Caco-2 (cell line): ENCODE measurements around the gene LVRN. TPM values are rescaled to one million over a fixed set of nuclear protein-coding genes. Genes with fewer than 3 reads are reported as not detected.

Experiments
- BruUV-seq: library from RNA; stranded (reverse); fragments of 400-500 nt; replicated peaks from 2 replicates; lab custom pipeline; 2021; lab: Mats Ljungman, UMichigan
- CTCF ChIA-PET: fragments of 300-600 bp; sonication (Branson Sonifier 250); formaldehyde crosslinking; loops from one replicate; lab custom pipeline; 2022; ENCODE audit warnings: antibody characterized with exemption; lab: Charles Lee
- POLR2A ChIA-PET: fragments of 300-600 bp; sonication (Branson Sonifier 250); formaldehyde crosslinking; loops from one replicate; lab custom pipeline; 2022; ENCODE audit warnings: antibody characterized with exemption; lab: Charles Lee
- DNase-seq, 2 experiments: peaks; one replicate each; pipeline versions ENCODE4 v3.0.0 to v3.0.0-alpha.2; 2020 to 2022
- H3K27me3 ChIP-seq: replicated peaks from 2 replicates; pipeline ENCODE4 v1.6.0; 2011; ENCODE audit warnings: low read length; ENCODE audit not compliant: control insufficient read depth, insufficient read depth
- H3K36me3 ChIP-seq: 2 replicates; pipeline ENCODE4 v1.5.1; 2011; ENCODE audit warnings: low read length; ENCODE audit not compliant: control insufficient read depth, insufficient read depth
- H3K4me1 ChIP-seq: fragments of 250-450 bp; sonication (Bioruptor Pico); 2 replicates; pipeline ENCODE4 v1.5.1; 2020; ENCODE audit warnings: mild to moderate bottlenecking
- H3K4me3 ChIP-seq: 2 replicates; pipeline ENCODE4 v1.5.1; 2011; ENCODE audit warnings: low read depth, mild to moderate bottlenecking, control low read depth, low read length
- H3K9me3 ChIP-seq: fragments of 250-450 bp; sonication (Bioruptor Pico); 2 replicates; pipeline ENCODE4 v1.5.1; 2020; ENCODE audit warnings: mild to moderate bottlenecking, moderate library complexity
- H3K27ac Mint-ChIP-seq: one replicate; pipeline ENCODE4 v1.8.0; 2022; ENCODE audit warnings: mixed read lengths; ENCODE audit not compliant: unreplicated experiment
- H3K27me3 Mint-ChIP-seq: one replicate; pipeline ENCODE4 v1.8.0; 2022; ENCODE audit warnings: mixed read lengths; ENCODE audit not compliant: insufficient read depth, unreplicated experiment
- H3K36me3 Mint-ChIP-seq: one replicate; pipeline ENCODE4 v1.8.0; 2022; ENCODE audit warnings: mild to moderate bottlenecking, mixed read lengths; ENCODE audit not compliant: insufficient read depth, unreplicated experiment
- H3K4me1 Mint-ChIP-seq: one replicate; pipeline ENCODE4 v1.8.0; 2022; ENCODE audit warnings: low read depth, mixed read lengths; ENCODE audit not compliant: unreplicated experiment
- H3K4me3 Mint-ChIP-seq: one replicate; pipeline ENCODE4 v1.8.0; 2022; ENCODE audit warnings: mild to moderate bottlenecking, moderate library complexity, mixed read lengths; ENCODE audit not compliant: unreplicated experiment
- H3K9me3 Mint-ChIP-seq: one replicate; pipeline ENCODE4 v1.8.0; 2022; ENCODE audit warnings: mixed read lengths; ENCODE audit not compliant: unreplicated experiment
- CTCF ChIP-seq, 2 experiments: fragments of 200-600 bp in 1 of 2; IDR thresholded peaks; 1 replicate in 1 of 2; 2 replicates in 1 of 2; pipeline versions ENCODE4 v1.5.1 to v1.8.0; 2011 to 2022; ENCODE audit warnings: antibody characterized with exemption in 1 of 2, control low read depth in 1 of 2, inconsistent platforms in 1 of 2, low read depth in 1 of 2, low read length in 1 of 2, mild to moderate bottlenecking in 1 of 2, moderate library complexity in 1 of 2; ENCODE audit not compliant: insufficient read depth in 1 of 2, severe bottlenecking in 1 of 2, unreplicated experiment in 1 of 2
- intact Hi-C: fragments of 100-400 bp; cut with micrococcal nuclease; formaldehyde crosslinking; loops from one replicate; pipeline ENCODE4 v1.10.0; 2022; ENCODE audit not compliant: unreplicated experiment
- total RNA-seq: library from RNA; stranded (reverse); gene quantifications from 2 replicates; pipeline ENCODE4 v1.2.3, GENCODE V29; 2022

The LVRN gene
- total RNA-seq, 1 experiment from 2014 or later: 0.27 TPM

GRCh38 chr5:115956957-115957356 lies 5.3 kb upstream of the LVRN start:
- intact Hi-C loops: no loop called here
- no peaks in the 10 kb centered on the region for H3K27me3 Mint-ChIP-seq
- Histone ChIP-seq H3K4me3 (no peak overlapping the region), H3K9me3 (no peaks in the 10 kb centered on the region), H3K36me3 (no peaks in the 10 kb centered on the region), H3K27me3 (no peaks in the 10 kb centered on the region; the same call in 1 of the 2 replicates), H3K4me1 (no peaks in the 10 kb centered on the region)
- no peak overlapping the region for H3K4me3 Mint-ChIP-seq
- no peak for DNase-seq
- H3K9me3 Mint-ChIP-seq: no peaks in the 10 kb centered on the region
- no TSS peak for BruUV-seq
- POLR2A ChIA-PET: no interaction called here
- H3K27ac Mint-ChIP-seq: no peak overlapping the region
- CTCF ChIA-PET: no interaction called here
- H3K36me3 Mint-ChIP-seq: no peaks in the 10 kb centered on the region
- TF ChIP-seq CTCF (IDR thresholded peaks at IDR 0.05; ENCODE audit: insufficient read depth in 1 of 2, low read depth in 1 of 2, low read length in 1 of 2, severe bottlenecking in 1 of 2, unreplicated experiment in 1 of 2): no peak
- H3K4me1 Mint-ChIP-seq: no peaks in the 10 kb centered on the region

GRCh38 chr5:115961381-115962238 lies 665 bp upstream of the LVRN start:
- Mint-ChIP-seq H3K4me1 (no peaks in the 10 kb centered on the region), H3K36me3 (no peaks in the 10 kb centered on the region), H3K27ac (no peak overlapping the region), H3K4me3 (no peak overlapping the region), H3K27me3 (peaks cover 6% of the 10 kb centered on the region), H3K9me3 (no peaks in the 10 kb centered on the region)
- Histone ChIP-seq H3K4me3 (no peak overlapping the region), H3K27me3 (no peaks in the 10 kb centered on the region), H3K36me3 (no peaks in the 10 kb centered on the region), H3K4me1 (no peaks in the 10 kb centered on the region), H3K9me3 (no peaks in the 10 kb centered on the region)
- no TSS peak for BruUV-seq
- intact Hi-C loops: no loop called here
- DNase-seq: no peak
- TF ChIP-seq CTCF (IDR thresholded peaks at IDR 0.05; ENCODE audit: insufficient read depth in 1 of 2, low read depth in 1 of 2, low read length in 1 of 2, severe bottlenecking in 1 of 2, unreplicated experiment in 1 of 2): no peak
- ChIA-PET CTCF (no interaction called here), POLR2A (no interaction called here)

DNA sequence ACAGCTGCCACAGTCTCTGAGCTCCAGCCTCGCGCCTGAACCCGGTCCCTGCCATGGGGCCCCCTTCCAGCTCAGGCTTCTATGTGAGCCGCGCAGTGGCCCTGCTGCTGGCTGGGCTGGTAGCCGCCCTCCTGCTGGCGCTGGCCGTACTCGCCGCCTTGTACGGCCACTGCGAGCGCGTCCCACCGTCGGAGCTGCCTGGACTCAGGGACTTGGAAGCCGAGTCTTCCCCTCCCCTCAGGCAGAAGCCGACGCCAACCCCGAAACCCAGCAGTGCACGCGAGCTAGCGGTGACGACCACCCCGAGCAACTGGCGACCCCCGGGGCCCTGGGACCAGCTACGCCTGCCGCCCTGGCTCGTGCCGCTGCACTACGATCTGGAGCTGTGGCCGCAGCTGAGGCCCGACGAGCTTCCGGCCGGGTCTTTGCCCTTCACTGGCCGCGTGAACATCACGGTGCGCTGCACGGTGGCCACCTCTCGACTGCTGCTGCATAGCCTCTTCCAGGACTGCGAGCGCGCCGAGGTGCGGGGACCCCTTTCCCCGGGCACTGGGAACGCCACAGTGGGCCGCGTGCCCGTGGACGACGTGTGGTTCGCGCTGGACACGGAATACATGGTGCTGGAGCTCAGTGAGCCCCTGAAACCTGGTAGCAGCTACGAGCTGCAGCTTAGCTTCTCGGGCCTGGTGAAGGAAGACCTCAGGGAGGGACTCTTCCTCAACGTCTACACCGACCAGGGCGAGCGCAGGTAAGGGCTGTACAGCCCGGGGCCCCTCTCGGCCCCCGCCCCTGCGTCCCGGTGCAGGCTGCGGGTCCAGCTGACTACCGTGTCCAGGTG lies 509 bp downstream of the LVRN start:
- Mint-ChIP-seq H3K4me1 (no peaks in the 10 kb centered on the region), H3K9me3 (no peaks in the 10 kb centered on the region), H3K27ac (no peak overlapping the region), H3K27me3 (peaks cover 7% of the 10 kb centered on the region), H3K36me3 (no peaks in the 10 kb centered on the region), H3K4me3 (no peak overlapping the region)
- Histone ChIP-seq H3K9me3 (no peaks in the 10 kb centered on the region), H3K4me1 (no peaks in the 10 kb centered on the region), H3K36me3 (no peaks in the 10 kb centered on the region), H3K27me3 (no peaks in the 10 kb centered on the region), H3K4me3 (no peak overlapping the region)
- BruUV-seq: no TSS peak
- TF ChIP-seq CTCF (IDR thresholded peaks at IDR 0.05; ENCODE audit: insufficient read depth in 1 of 2, low read depth in 1 of 2, low read length in 1 of 2, severe bottlenecking in 1 of 2, unreplicated experiment in 1 of 2): no peak
- intact Hi-C loops: no loop called here
- ChIA-PET POLR2A (no interaction called here), CTCF (no interaction called here)
- no peak for DNase-seq
